WTC11 (cell line): ENCODE results near the gene TNNI3K.

ENCODE experiments used
- FOXJ3 ChIP-seq: sonication (generic); formaldehyde crosslinking; IDR thresholded peaks from 2 replicates; pipeline ENCODE4 v1.9.0; 2021; ENCODE audit warnings: missing genetic modification reagents, mild to moderate bottlenecking, borderline replicate concordance
- GRHL2 ChIP-seq: fragments of 250-450 bp; sonication (Bioruptor Pico); IDR thresholded peaks from 2 replicates; pipeline ENCODE4 v1.8.0; 2022; ENCODE audit warnings: mild to moderate bottlenecking, moderate library complexity; ENCODE audit not compliant: insufficient replicate concordance, severe bottlenecking
- TF ChIP-seq, protein P1 (sequence below): fragments of 200-600 bp; IDR thresholded peaks from 2 replicates; pipeline ENCODE4 v1.8.0; 2022; ENCODE audit warnings: antibody characterized with exemption

DNA sequence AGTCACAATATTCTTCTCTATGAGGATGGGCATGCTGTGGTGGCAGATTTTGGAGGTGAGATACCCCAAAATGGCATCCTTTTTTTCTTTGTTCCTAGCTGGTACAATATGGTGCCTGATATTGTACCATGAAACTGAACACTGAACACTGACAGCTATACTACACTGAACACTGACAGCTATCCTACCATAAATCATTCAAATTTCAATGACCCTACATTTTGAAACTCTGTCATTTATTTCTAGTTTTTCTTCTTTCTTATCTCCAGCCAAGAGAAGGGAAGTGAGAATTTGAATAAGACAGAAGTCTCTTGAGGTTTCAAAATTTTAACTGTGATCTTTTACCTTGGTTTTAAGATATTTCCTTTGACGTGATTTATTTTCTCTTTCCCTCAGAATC, 200.9 kb downstream of the TNNI3K start:
- TF ChIP-seq, protein P1, sequence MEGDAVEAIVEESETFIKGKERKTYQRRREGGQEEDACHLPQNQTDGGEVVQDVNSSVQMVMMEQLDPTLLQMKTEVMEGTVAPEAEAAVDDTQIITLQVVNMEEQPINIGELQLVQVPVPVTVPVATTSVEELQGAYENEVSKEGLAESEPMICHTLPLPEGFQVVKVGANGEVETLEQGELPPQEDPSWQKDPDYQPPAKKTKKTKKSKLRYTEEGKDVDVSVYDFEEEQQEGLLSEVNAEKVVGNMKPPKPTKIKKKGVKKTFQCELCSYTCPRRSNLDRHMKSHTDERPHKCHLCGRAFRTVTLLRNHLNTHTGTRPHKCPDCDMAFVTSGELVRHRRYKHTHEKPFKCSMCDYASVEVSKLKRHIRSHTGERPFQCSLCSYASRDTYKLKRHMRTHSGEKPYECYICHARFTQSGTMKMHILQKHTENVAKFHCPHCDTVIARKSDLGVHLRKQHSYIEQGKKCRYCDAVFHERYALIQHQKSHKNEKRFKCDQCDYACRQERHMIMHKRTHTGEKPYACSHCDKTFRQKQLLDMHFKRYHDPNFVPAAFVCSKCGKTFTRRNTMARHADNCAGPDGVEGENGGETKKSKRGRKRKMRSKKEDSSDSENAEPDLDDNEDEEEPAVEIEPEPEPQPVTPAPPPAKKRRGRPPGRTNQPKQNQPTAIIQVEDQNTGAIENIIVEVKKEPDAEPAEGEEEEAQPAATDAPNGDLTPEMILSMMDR, result no peak
- TF ChIP-seq GRHL2 (no peak), FOXJ3 (CRISPR knock-in tag) (no peak)
